A549 (cell line): ENCODE results near the gene UXS1. TPM values are rescaled to one million over a fixed set of nuclear protein-coding genes. Genes with fewer than 3 reads are reported as not detected.

ENCODE experiments used
- ATAC-seq, 2 experiments: fragments of 200-7000 bp in 1 of 2; fragments of >200 bp in 1 of 2; cut with Nextera tagmentation in 1 of 2; cut with Tn5 transposase in 1 of 2; 3 replicates each; pipeline versions ENCODE4 v1.8.0 to v1.9.1; 2018 to 2020; ENCODE audit warnings: mild to moderate bottlenecking in 1 of 2, moderate library complexity in 1 of 2
- CTCF ChIA-PET: fragments of 300-600 bp; sonication (Branson Sonifier 250); formaldehyde crosslinking; extraction: SDS; loops from one replicate; lab custom pipeline; 2021; ENCODE audit warnings: antibody characterized with exemption, inconsistent platforms; lab: Yijun Ruan, JAX
- POLR2A ChIA-PET: fragments of 350-600 bp; formaldehyde crosslinking; extraction: SDS; loops from one replicate; lab custom pipeline; 2021; ENCODE audit warnings: antibody characterized with exemption, inconsistent platforms; lab: Yijun Ruan, JAX
- DNase-seq, 2 experiments: peaks; one replicate each; pipeline versions ENCODE4 v3.0.0 to v3.0.0-alpha.2; 2011 to 2016; ENCODE audit warnings: low read depth in 1 of 2, low spot score in 1 of 2
- FAIRE-seq: peaks from 2 replicates; lab custom pipeline; 2011; peaks lifted over from hg19 to GRCh38; lab: Jason Lieb, UNC
- H3K27ac ChIP-seq, 2 experiments: fragments of >200 bp; sonication (Bioruptor Twin); formaldehyde crosslinking; 3 replicates each; pipeline ENCODE4 v1.5.1; 2016 to 2017
- H3K4me1 ChIP-seq: fragments of >200 bp; sonication (Bioruptor Twin); formaldehyde crosslinking; 3 replicates; pipeline ENCODE4 v1.6.1; 2016
- H3K4me2 ChIP-seq: fragments of >200 bp; sonication (Bioruptor Twin); formaldehyde crosslinking; 3 replicates; pipeline ENCODE4 v1.6.1; 2016
- H3K4me3 ChIP-seq: fragments of >200 bp; sonication (Bioruptor Twin); formaldehyde crosslinking; 3 replicates; pipeline ENCODE4 v1.5.1; 2016
- H3K9me3 ChIP-seq: fragments of >200 bp; sonication (Bioruptor Twin); formaldehyde crosslinking; 3 replicates; pipeline ENCODE4 v1.6.1; 2016
- BCL3 ChIP-seq: fragments of >200 bp; sonication (Bioruptor Twin); formaldehyde crosslinking; IDR thresholded peaks from 3 replicates; pipeline ENCODE4 v1.6.1; 2016
- CHD2 ChIP-seq: fragments of 150-350 bp; IDR thresholded peaks from 2 replicates; pipeline ENCODE4 v1.6.1; 2014; ENCODE audit warnings: low read length; ENCODE audit not compliant: partially characterized antibody
- CHD4 ChIP-seq: fragments of 200-600 bp; sonication (generic); IDR thresholded peaks from 2 replicates; pipeline ENCODE4 v1.6.1; 2016; ENCODE audit warnings: antibody characterized with exemption, mild to moderate bottlenecking, borderline replicate concordance
- EHMT2 ChIP-seq: fragments of 200-600 bp; sonication (generic); IDR thresholded peaks from 2 replicates; pipeline ENCODE4 v1.6.1; 2016; ENCODE audit warnings: antibody characterized with exemption, low read depth, mild to moderate bottlenecking, moderate library complexity
- ESRRA ChIP-seq: fragments of 150-350 bp; IDR thresholded peaks from 2 replicates; pipeline ENCODE4 v1.6.1; 2014; ENCODE audit warnings: mild to moderate bottlenecking, low read length, borderline replicate concordance
- HDAC2 ChIP-seq: fragments of 200-600 bp; sonication (generic); IDR thresholded peaks from 2 replicates; pipeline ENCODE4 v1.6.1; 2016
- HOXB5 ChIP-seq: fragments of 250-450 bp; sonication (Bioruptor Pico); IDR thresholded peaks from 2 replicates; pipeline ENCODE4 v1.5.0; 2020; ENCODE audit warnings: mild to moderate bottlenecking, moderate library complexity
- MAFK ChIP-seq: fragments of 450-650 bp; IDR thresholded peaks from 2 replicates; pipeline ENCODE4 v1.6.1; 2014; ENCODE audit not compliant: partially characterized antibody
- NFE2L2 ChIP-seq: fragments of 150-350 bp; conservative IDR thresholded peaks from 2 replicates; pipeline ENCODE4 v1.6.1; 2014; ENCODE audit warnings: low read length
- RARB ChIP-seq: fragments of 250-450 bp; sonication (Bioruptor Pico); IDR thresholded peaks from 2 replicates; pipeline ENCODE4 v1.8.0; 2021; ENCODE audit warnings: mild to moderate bottlenecking, moderate library complexity
- RCOR1 ChIP-seq: fragments of 150-350 bp; IDR thresholded peaks from 2 replicates; pipeline ENCODE4 v1.6.1; 2014; ENCODE audit warnings: antibody characterized with exemption, low read length, low read depth
- SMC3 ChIP-seq: fragments of >200 bp; sonication (Bioruptor Twin); formaldehyde crosslinking; IDR thresholded peaks from 3 replicates; pipeline ENCODE4 v1.6.1; 2018; ENCODE audit warnings: inconsistent platforms
- TFCP2L1 ChIP-seq: fragments of 250-450 bp; sonication (Bioruptor Pico); IDR thresholded peaks from 2 replicates; pipeline ENCODE4 v1.5.0; 2021; ENCODE audit warnings: mild to moderate bottlenecking
- TP53 ChIP-seq: fragments of 250-450 bp; sonication (Bioruptor Pico); IDR thresholded peaks from 2 replicates; pipeline ENCODE4 v1.5.0; 2021; ENCODE audit warnings: mild to moderate bottlenecking, moderate library complexity
- ZC3H11A ChIP-seq: fragments of 450-650 bp; IDR thresholded peaks from 2 replicates; pipeline ENCODE4 v1.6.1; 2014; ENCODE audit warnings: antibody characterized with exemption, mild to moderate bottlenecking
- WGBS: methylation state at CpG from one replicate; pipeline ENCODE4 v1.1.6; 2017; ENCODE audit errors: missing lambda C conversion rate; 5-methylcytosine and 5-hydroxymethylcytosine counted together
- polyA plus RNA-seq, 4 experiments: library from polyadenylated mRNA; depleted of rRNA in 3 of 4; stranded (reverse); fragments of >200 nt; fragmentation: RNase III in 1 of 4; extraction: RNeasy Plus Mini Kit Qiagen cat#74134 plus additional on column Dnase treatment in 1 of 4; gene quantifications; 2 replicates in 3 of 4; 3 replicates in 1 of 4; pipeline ENCODE4 v1.2.3, GENCODE V29; 2011 to 2017
- TF ChIP-seq, protein P1 (sequence below): IDR thresholded peaks from 2 replicates; pipeline ENCODE4 v1.6.1; 2012; ENCODE audit warnings: low read depth, borderline replicate concordance

Gene UXS1
- polyA plus RNA-seq, 2 of the 4 experiments (the other 2 are of a cell fraction): 50.5 to 53.2 TPM

DNA sequence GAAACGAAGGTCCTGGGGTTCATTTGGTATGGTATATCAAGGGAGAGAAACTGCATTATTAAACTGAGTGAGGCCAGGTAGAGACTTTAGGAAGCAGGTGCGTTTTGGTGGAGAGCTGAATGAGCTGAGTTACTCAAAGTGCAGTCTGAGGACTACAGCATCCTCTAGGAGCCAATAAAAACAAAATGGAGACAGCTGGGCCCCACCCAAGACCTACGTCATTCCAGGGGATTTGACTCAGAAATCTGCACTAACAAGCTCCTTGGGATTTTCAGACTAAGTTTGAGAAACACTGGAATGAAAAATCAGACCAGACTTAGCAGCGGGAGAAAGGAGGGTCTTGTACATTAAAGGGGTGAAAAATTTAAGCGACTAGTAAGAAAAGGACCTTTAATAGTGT, 131.5 kb downstream of the UXS1 start:
- Histone ChIP-seq H3K4me3 (no peak overlapping the region), H3K9me3 (no peaks in the 10 kb centered on the region), H3K27ac (no peak overlapping the region), H3K4me1 (no peaks in the 10 kb centered on the region), H3K4me2 (no peak overlapping the region)
- ChIA-PET POLR2A (no interaction called here), CTCF (no interaction called here)
- ATAC-seq (no peak), DNase-seq (no peak), FAIRE-seq (no peak)
- 43% methylated on average over 4 of the region's 5 CpGs for WGBS
- TF ChIP-seq NFE2L2: no peak
- TF ChIP-seq RARB (CRISPR knock-in tag): no peak
- TF ChIP-seq ESRRA: no peak
- TF ChIP-seq, protein P1, sequence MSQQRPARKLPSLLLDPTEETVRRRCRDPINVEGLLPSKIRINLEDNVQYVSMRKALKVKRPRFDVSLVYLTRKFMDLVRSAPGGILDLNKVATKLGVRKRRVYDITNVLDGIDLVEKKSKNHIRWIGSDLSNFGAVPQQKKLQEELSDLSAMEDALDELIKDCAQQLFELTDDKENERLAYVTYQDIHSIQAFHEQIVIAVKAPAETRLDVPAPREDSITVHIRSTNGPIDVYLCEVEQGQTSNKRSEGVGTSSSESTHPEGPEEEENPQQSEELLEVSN: no peak
- no peak for TF ChIP-seq TP53 (CRISPR knock-in tag)
- TF ChIP-seq MAFK: no peak
- TF ChIP-seq CHD2: no peak

- Histone ChIP-seq H3K4me2 (no peak overlapping the region), H3K4me1 (no peaks in the 10 kb centered on the region), H3K27ac (no peak overlapping the region), H3K9me3 (no peaks in the 10 kb centered on the region), H3K4me3 (no peak overlapping the region)
- CTCF ChIA-PET: no interaction called here
- DNase-seq: no peak
- WGBS: 64% methylated on average over 9 of the region's 9 CpGs
- POLR2A ChIA-PET: no interaction called here
- TF ChIP-seq HDAC2 (no peak), MAFK (no peak), EHMT2 (no peak), RARB (CRISPR knock-in tag) (no peak)
- ATAC-seq: no peak
- FAIRE-seq: no peak
Measured at GRCh38 chr2:106061611-106062349, 132.3 kb downstream of the UXS1 start.

GRCh38 chr2:106059416-106060065, 134.6 kb downstream of the UXS1 start:
- H3K4me3 ChIP-seq: no peak overlapping the region
- DNase-seq (no peak), FAIRE-seq (no peak), ATAC-seq (no peak)
- TF ChIP-seq HDAC2: no peak
- no peak for TF ChIP-seq RARB (CRISPR knock-in tag)
- no peak for TF ChIP-seq CHD4
- TF ChIP-seq TP53 (CRISPR knock-in tag): no peak
- TF ChIP-seq TFCP2L1 (CRISPR knock-in tag): no peak
- no peak for TF ChIP-seq RCOR1
- no peak for TF ChIP-seq ZC3H11A
- H3K27ac ChIP-seq: no peak overlapping the region
- ChIA-PET POLR2A (no interaction called here), CTCF (no interaction called here)
- H3K9me3 ChIP-seq: no peaks in the 10 kb centered on the region
- 70% methylated on average over 6 of the region's 6 CpGs for WGBS
- no peak overlapping the region for H3K4me2 ChIP-seq
- no peaks in the 10 kb centered on the region for H3K4me1 ChIP-seq

GRCh38 chr2:106058469-106059137, 135.5 kb downstream of the UXS1 start:
- Histone ChIP-seq H3K27ac (no peak overlapping the region), H3K9me3 (no peaks in the 10 kb centered on the region), H3K4me3 (no peak overlapping the region), H3K4me2 (no peak overlapping the region), H3K4me1 (no peaks in the 10 kb centered on the region)
- DNase-seq (no peak), FAIRE-seq (no peak), ATAC-seq (no peak)
- CTCF ChIA-PET: no interaction called here
- POLR2A ChIA-PET: no interaction called here
- 61% methylated on average over 4 of the region's 4 CpGs for WGBS
- TF ChIP-seq BCL3: no peak
- no peak for TF ChIP-seq HOXB5
- no peak for TF ChIP-seq SMC3
- TF ChIP-seq, protein P1: no peak
